H1 (cell line): ENCODE results near the gene PLCL2. TPM values are rescaled to one million over a fixed set of nuclear protein-coding genes. Genes with fewer than 3 reads are reported as not detected.

Experiments
- CTCF ChIA-PET: fragments of 300-600 bp; sonication (Branson Sonifier 250); formaldehyde crosslinking; loops from one replicate; lab custom pipeline; 2021; ENCODE audit not compliant: partially characterized antibody; lab: Charles Lee
- POLR2A ChIA-PET: fragments of 300-600 bp; sonication (Branson Sonifier 250); formaldehyde crosslinking; loops from one replicate; lab custom pipeline; 2021; ENCODE audit warnings: inconsistent platforms; ENCODE audit not compliant: partially characterized antibody; lab: Charles Lee
- DNase-seq, 2 experiments: peaks; one replicate each; pipeline versions ENCODE4 v3.0.0 to v3.0.0-alpha.2; 2010 to 2022; ENCODE audit warnings: low spot score in 2 of 2, low read depth in 1 of 2, mixed read lengths in 1 of 2
- FAIRE-seq: peaks from 2 replicates; lab custom pipeline; 2011; peaks lifted over from hg19 to GRCh38; lab: Jason Lieb, UNC
- H2AFZ ChIP-seq: 2 replicates; pipeline ENCODE4 v1.8.1; 2012; ENCODE audit warnings: low read length, inconsistent platforms
- H2AK5ac ChIP-seq: 2 replicates; pipeline ENCODE4 v1.6.1; 2013; ENCODE audit warnings: low read depth, low read length
- H2BK120ac ChIP-seq: replicated peaks from 2 replicates; pipeline ENCODE3; 2013; ENCODE audit warnings: low read depth, low read length, inconsistent platforms
- H2BK12ac ChIP-seq: 2 replicates; pipeline ENCODE4 v1.6.1; 2013; ENCODE audit warnings: low read depth, low read length
- H2BK15ac ChIP-seq: 2 replicates; pipeline ENCODE4 v1.6.1; 2013; ENCODE audit warnings: low read length
- H2BK20ac ChIP-seq: 2 replicates; pipeline ENCODE4 v1.6.1; 2013; ENCODE audit warnings: low read length
- H2BK5ac ChIP-seq: 2 replicates; pipeline ENCODE4 v1.6.1; 2013; ENCODE audit warnings: low read depth, low read length
- H3K14ac ChIP-seq: 2 replicates; pipeline ENCODE4 v1.6.1; 2013; ENCODE audit warnings: inconsistent platforms; ENCODE audit not compliant: insufficient read length
- H3K18ac ChIP-seq: 2 replicates; pipeline ENCODE4 v1.6.1; 2013; ENCODE audit warnings: low read length; ENCODE audit errors: extremely low read depth
- H3K23ac ChIP-seq: 2 replicates; pipeline ENCODE4 v1.6.1; 2013; ENCODE audit warnings: inconsistent platforms; ENCODE audit not compliant: insufficient read length
- H3K23me2 ChIP-seq: 2 replicates; pipeline ENCODE4 v1.6.1; 2013; ENCODE audit warnings: low read depth, low read length
- H3K27ac ChIP-seq: 2 replicates; pipeline ENCODE4 v1.6.1; 2011; ENCODE audit warnings: low read depth, low read length, inconsistent platforms
- H3K27me3 ChIP-seq, 4 experiments: replicated peaks in 1 of 4; 1 replicate in 1 of 4; 2 replicates in 3 of 4; pipeline versions ENCODE4 v1.6.1 to v1.8.1; 2011 to 2013; ENCODE audit warnings: low read length in 3 of 4, mild to moderate bottlenecking in 3 of 4, inconsistent platforms in 2 of 4, mixed read lengths in 2 of 4, moderate library complexity in 1 of 4; ENCODE audit not compliant: control insufficient read depth in 3 of 4, insufficient read depth in 3 of 4; ENCODE audit errors: extremely low read depth in 1 of 4
- H3K36me3 ChIP-seq, 4 experiments: 2 replicates each; pipeline versions ENCODE4 v1.6.1 to v1.8.1; 2011 to 2013; ENCODE audit warnings: mild to moderate bottlenecking in 4 of 4, low read length in 3 of 4, moderate library complexity in 2 of 4, control low read depth in 1 of 4, inconsistent platforms in 1 of 4; ENCODE audit not compliant: insufficient read depth in 4 of 4, control insufficient read depth in 2 of 4
- H3K4ac ChIP-seq: replicated peaks from 2 replicates; pipeline ENCODE3; 2013; ENCODE audit warnings: low read length, low read depth, mixed read lengths, inconsistent platforms; ENCODE audit not compliant: insufficient read length
- H3K4me1 ChIP-seq, 4 experiments: replicated peaks in 1 of 4; 1 replicate in 1 of 4; 2 replicates in 3 of 4; pipeline versions ENCODE4 v1.6.1 to v1.8.1; 2011 to 2013; ENCODE audit warnings: low read length in 3 of 4, inconsistent platforms in 2 of 4, mixed read lengths in 1 of 4; ENCODE audit not compliant: insufficient read depth in 4 of 4, control insufficient read depth in 3 of 4
- H3K4me2 ChIP-seq, 2 experiments: 2 replicates each; pipeline versions ENCODE4 v1.6.1 to v1.8.1; 2011 to 2013; ENCODE audit warnings: low read depth in 2 of 2, low read length in 2 of 2, control low read depth in 1 of 2, inconsistent platforms in 1 of 2, mild to moderate bottlenecking in 1 of 2; ENCODE audit not compliant: insufficient read depth in 1 of 2
- H3K4me3 ChIP-seq, 4 experiments: fragments of 200-600, 300-600 bp in 1 of 4; sonication (generic), shearing (Covaris generic), sonication (Bioruptor Twin) in 1 of 4; 2 replicates each; pipeline versions ENCODE4 v1.5.1 to v1.8.1; 2011 to 2016; ENCODE audit warnings: low read length in 4 of 4, low read depth in 3 of 4, control low read depth in 2 of 4, inconsistent platforms in 2 of 4, mild to moderate bottlenecking in 2 of 4, mixed read lengths in 1 of 4, moderate library complexity in 1 of 4; ENCODE audit not compliant: insufficient read depth in 2 of 4; ENCODE audit errors: extremely low read depth in 1 of 4
- H3K56ac ChIP-seq: replicated peaks from 2 replicates; pipeline ENCODE3; 2013; ENCODE audit warnings: low read depth, mild to moderate bottlenecking, mixed read lengths, low read length, inconsistent platforms; ENCODE audit not compliant: insufficient read length
- H3K79me1 ChIP-seq: 2 replicates; pipeline ENCODE4 v1.6.1; 2013; ENCODE audit warnings: low read depth, low read length, control low read depth
- H3K79me2 ChIP-seq, 2 experiments: 2 replicates each; pipeline versions ENCODE4 v1.6.1 to v1.8.1; 2012 to 2013; ENCODE audit warnings: low read length in 2 of 2, mild to moderate bottlenecking in 2 of 2, inconsistent platforms in 1 of 2; ENCODE audit not compliant: insufficient read depth in 2 of 2, control insufficient read depth in 1 of 2
- H3K9ac ChIP-seq, 4 experiments: replicated peaks in 1 of 4; 1 replicate in 1 of 4; 2 replicates in 3 of 4; pipeline versions ENCODE4 v1.6.1 to v1.8.1; 2011 to 2013; ENCODE audit warnings: low read depth in 3 of 4, low read length in 3 of 4, control low read depth in 2 of 4, mild to moderate bottlenecking in 2 of 4, moderate library complexity in 2 of 4, inconsistent platforms in 1 of 4; ENCODE audit errors: extremely low read depth in 1 of 4
- H3K9me3 ChIP-seq, 2 experiments: 2 replicates each; pipeline versions ENCODE4 v1.6.1 to v1.8.1; 2012 to 2013; ENCODE audit warnings: mild to moderate bottlenecking in 2 of 2, moderate library complexity in 2 of 2, control low read depth in 1 of 2, inconsistent platforms in 1 of 2, low read depth in 1 of 2, low read length in 1 of 2, mixed read lengths in 1 of 2; ENCODE audit not compliant: insufficient read depth in 2 of 2
- H4K20me1 ChIP-seq, 2 experiments: replicated peaks in 1 of 2; 2 replicates each; pipeline versions ENCODE3 to v1.8.1; 2011 to 2013; ENCODE audit warnings: inconsistent platforms in 2 of 2, low read length in 2 of 2, mild to moderate bottlenecking in 1 of 2; ENCODE audit not compliant: insufficient read depth in 2 of 2, control insufficient read depth in 1 of 2
- H4K5ac ChIP-seq: 2 replicates; pipeline ENCODE4 v1.6.1; 2013; ENCODE audit warnings: low read length, low read depth, mixed read lengths, inconsistent platforms; ENCODE audit not compliant: insufficient read length
- H4K8ac ChIP-seq: 2 replicates; pipeline ENCODE4 v1.8.0; 2013; ENCODE audit warnings: mild to moderate bottlenecking, moderate library complexity, low read length, inconsistent platforms; ENCODE audit not compliant: insufficient read depth; ENCODE audit errors: extremely low read depth
- H4K91ac ChIP-seq: replicated peaks from 2 replicates; pipeline ENCODE3; 2013; ENCODE audit warnings: low read length, mixed read lengths, inconsistent platforms; ENCODE audit not compliant: insufficient read length
- BACH1 ChIP-seq: IDR thresholded peaks from 2 replicates; pipeline ENCODE4 v1.6.1; 2012; ENCODE audit warnings: low read length, improper control_type of control experiment
- BRCA1 ChIP-seq: IDR thresholded peaks from 2 replicates; pipeline ENCODE4 v1.6.1; 2012; ENCODE audit warnings: low read depth, low read length, improper control_type of control experiment
- CEBPB ChIP-seq: IDR thresholded peaks from 2 replicates; pipeline ENCODE4 v1.6.1; 2012; ENCODE audit warnings: low read depth, low read length
- JUN ChIP-seq: IDR thresholded peaks from 2 replicates; pipeline ENCODE4 v1.6.1; 2011; ENCODE audit warnings: low read depth, mild to moderate bottlenecking, improper control_type of control experiment, low read length
- JUND ChIP-seq: IDR thresholded peaks from 2 replicates; pipeline ENCODE4 v1.6.1; 2011; ENCODE audit warnings: mild to moderate bottlenecking, improper control_type of control experiment, low read length
- MAFK ChIP-seq: IDR thresholded peaks from 2 replicates; pipeline ENCODE4 v1.6.1; 2012; ENCODE audit warnings: low read depth, mild to moderate bottlenecking, improper control_type of control experiment, low read length
- NRF1 ChIP-seq: IDR thresholded peaks from 2 replicates; pipeline ENCODE4 v1.6.1; 2011; ENCODE audit warnings: mild to moderate bottlenecking, low read depth, low read length, improper control_type of control experiment
- RFX5 ChIP-seq: IDR thresholded peaks from 2 replicates; pipeline ENCODE4 v1.6.1; 2011; ENCODE audit warnings: low read depth, low read length, improper control_type of control experiment, borderline replicate concordance
- SIN3A ChIP-seq, 2 experiments: IDR thresholded peaks in 1 of 2; conservative IDR thresholded peaks in 1 of 2; 2 replicates each; pipeline ENCODE4 v1.6.1; 2011 to 2012; ENCODE audit warnings: low read length in 2 of 2, improper control_type of control experiment in 1 of 2, low read depth in 1 of 2, mild to moderate bottlenecking in 1 of 2
- SIRT6 ChIP-seq: IDR thresholded peaks from one replicate; pipeline ENCODE4 v1.7.1; 2012; ENCODE audit warnings: low read length, inconsistent platforms
- SIX5 ChIP-seq: IDR thresholded peaks from 2 replicates; pipeline ENCODE4 v1.6.1; 2011; ENCODE audit warnings: mild to moderate bottlenecking, low read depth, low read length
- SP4 ChIP-seq: IDR thresholded peaks from 2 replicates; pipeline ENCODE4 v1.6.1; 2012; ENCODE audit warnings: low read length, inconsistent platforms
- SUZ12 ChIP-seq: fragments of 200-600 bp; sonication (generic); IDR thresholded peaks from 2 replicates; pipeline ENCODE4 v1.6.1; 2012; ENCODE audit warnings: mild to moderate bottlenecking, inconsistent platforms, low read length, moderate library complexity, mixed read lengths
- TAF1 ChIP-seq: IDR thresholded peaks from 2 replicates; pipeline ENCODE4 v1.6.1; 2011; ENCODE audit warnings: mild to moderate bottlenecking, low read depth, low read length
- TCF12 ChIP-seq: IDR thresholded peaks from 2 replicates; pipeline ENCODE4 v1.6.1; 2011; ENCODE audit warnings: low read depth, mild to moderate bottlenecking, low read length
- WGBS, 2 experiments: shearing (Covaris generic) in 1 of 2; methylation state at CpG; one replicate each; pipeline versions ENCODE4 v1.1.6 to v1.1.7; 2013 to 2015; ENCODE audit warnings: low lambda C conversion rate in 2 of 2, mixed read lengths in 2 of 2, inconsistent platforms in 1 of 2, low coverage in 1 of 2, missing lambda C conversion rate in 1 of 2; ENCODE audit not compliant: insufficient replicate concordance in 2 of 2, insufficient coverage in 1 of 2, insufficient read length in 1 of 2; ENCODE audit errors: extremely low coverage in 1 of 2, missing lambda C conversion rate in 1 of 2; 5-methylcytosine and 5-hydroxymethylcytosine counted together
- polyA plus RNA-seq, 7 experiments: library from polyadenylated mRNA; depleted of rRNA in 3 of 7; stranded (reverse) in 5 of 7; unstranded in 2 of 7; fragments of >200 nt in 5 of 7; fragments of 200-250 nt in 2 of 7; gene quantifications; 1 replicate in 5 of 7; 2 replicates in 1 of 7; 4 replicates in 1 of 7; pipeline versions ENCODE4 v1.2.1 to v1.2.3, GENCODE V29; 2011 to 2013; ENCODE audit warnings: missing spikeins in 2 of 7, mixed read lengths in 2 of 7
- total RNA-seq: library from RNA; stranded (reverse); fragmentation: NEBNext Ultra II Directional; extraction: Animal tissue kit (Norgen Biotek cat#: 25700); gene quantifications from 2 replicates; pipeline ENCODE4 v1.2.1, GENCODE V29; 2021

The PLCL2 gene
- total and polyA plus RNA-seq, 2 of the 8 experiments (the other 6 are each of a cell fraction or from before 2014, with no cell fraction given): 3.5 to 6.8 TPM

DNA sequence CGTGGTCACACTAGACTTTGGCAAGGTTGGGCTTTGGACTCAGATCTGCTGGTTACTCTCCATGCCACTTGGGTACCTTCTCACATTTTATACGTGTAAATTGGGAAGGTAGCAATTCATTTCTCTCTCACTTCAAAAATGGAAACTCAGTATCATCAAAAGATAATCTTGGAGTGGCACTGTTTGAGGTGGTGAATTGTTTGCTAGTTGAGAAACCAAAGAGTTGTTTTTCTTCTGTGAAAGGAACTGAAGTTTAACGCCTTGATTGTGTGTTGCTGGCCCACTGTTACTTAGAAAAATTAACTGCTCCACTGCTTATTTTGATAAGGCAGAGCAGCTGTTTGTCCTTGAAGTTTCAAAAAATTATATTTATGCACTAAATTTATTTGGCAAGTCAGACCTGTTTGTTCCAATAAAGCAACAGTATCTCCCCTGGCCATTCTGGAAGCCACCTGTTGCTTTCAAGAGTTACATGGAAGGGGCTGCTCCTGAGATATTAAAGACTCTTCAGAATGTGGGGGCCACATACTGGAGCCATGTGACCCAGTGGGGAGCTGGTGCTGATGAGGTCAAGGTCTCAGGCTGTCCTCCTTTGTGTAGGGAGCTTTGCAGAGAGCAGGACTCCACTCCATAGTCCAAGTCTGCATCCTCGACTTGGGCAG is 16.2 kb downstream of the PLCL2 start:
- H2AK5ac ChIP-seq: no peak overlapping the region
- H2AFZ ChIP-seq: no peak overlapping the region
- H4K8ac ChIP-seq: no peak overlapping the region
- no peak overlapping the region for H3K56ac ChIP-seq
- H3K23me2 ChIP-seq: no peaks in the 10 kb centered on the region
- 91% methylated on average over 4 of the region's 4 CpGs; no CpG with 5 or more reads in 1 of the 2 experiments for WGBS, 2 experiments
- no peak overlapping the region for H2BK15ac ChIP-seq
- H3K18ac ChIP-seq: no peak overlapping the region
- no peak overlapping the region for H3K4ac ChIP-seq
- no peak overlapping the region for H2BK12ac ChIP-seq
- no peak overlapping the region for H2BK120ac ChIP-seq
- no peaks in the 10 kb centered on the region for H3K27me3 ChIP-seq
- H3K9me3 ChIP-seq: no peaks in the 10 kb centered on the region
- ChIA-PET POLR2A (no interaction called here), CTCF (interaction anchor here (0.8 to 1.4 kb wide), 3 partner anchors 21 to 129 kb away, joined by 3 read pairs; no protein-coding TSS in a partner anchor)
- no peak overlapping the region for H3K9ac ChIP-seq
- H4K5ac ChIP-seq: no peak overlapping the region
- no peak overlapping the region for H2BK20ac ChIP-seq
- no peaks in the 10 kb centered on the region for H3K79me1 ChIP-seq
- no peak overlapping the region for H3K4me3 ChIP-seq
- peaks cover 0 to 2% of the 10 kb centered on the region in 2 experiments for H4K20me1 ChIP-seq
- FAIRE-seq (no peak), DNase-seq (no peak)
- H3K36me3 ChIP-seq: no peaks in the 10 kb centered on the region
- no peak overlapping the region for H3K23ac ChIP-seq
- H3K27ac ChIP-seq: no peak overlapping the region
- no peak overlapping the region for H3K14ac ChIP-seq
- H3K4me2 ChIP-seq: no peak overlapping the region
- H3K4me1 ChIP-seq: peaks cover 3 to 17% (median 6%) of the 10 kb centered on the region in 4 experiments; a peak in 5 of 7 replicates
- no peak overlapping the region for H2BK5ac ChIP-seq
- no peak overlapping the region for H4K91ac ChIP-seq
- peaks cover 0 to 50% of the 10 kb centered on the region in 2 experiments; a peak in 3 of 4 replicates for H3K79me2 ChIP-seq
- no peak for TF ChIP-seq JUN
- TF ChIP-seq CEBPB: no peak
- no peak for TF ChIP-seq SIRT6
- no peak for TF ChIP-seq SIN3A (conservative IDR thresholded peaks at IDR 0.05 in 1 of 2, IDR thresholded peaks at IDR 0.05 in 1 of 2; ENCODE audit: low read depth in 1 of 2, low read length in 2 of 2)
- no peak for TF ChIP-seq SUZ12
- TF ChIP-seq SIX5: no peak
- TF ChIP-seq BACH1: no peak
- TF ChIP-seq TAF1: no peak
- TF ChIP-seq SP4: no peak
- no peak for TF ChIP-seq RFX5
- TF ChIP-seq MAFK: no peak
- TF ChIP-seq NRF1: no peak
- TF ChIP-seq TCF12: no peak
- TF ChIP-seq BRCA1: no peak
- TF ChIP-seq JUND: no peak
